MM.1S (cell line): ENCODE measurements around the gene H6PD.

Experiments
- EZH2 ChIP-seq: fragments of 300-600 bp; sonication (generic); optimal IDR thresholded peaks from 2 replicates; pipeline ENCODE3; 2017; ENCODE audit warnings: low read depth, mild to moderate bottlenecking, antibody characterized with exemption, low read length, mixed read lengths
- TF ChIP-seq, protein P1 (sequence below): fragments of 300-600 bp; sonication (generic); IDR thresholded peaks from 2 replicates; pipeline ENCODE4 v1.5.1; 2016; ENCODE audit warnings: antibody characterized with exemption, low read length, mixed read lengths

DNA sequence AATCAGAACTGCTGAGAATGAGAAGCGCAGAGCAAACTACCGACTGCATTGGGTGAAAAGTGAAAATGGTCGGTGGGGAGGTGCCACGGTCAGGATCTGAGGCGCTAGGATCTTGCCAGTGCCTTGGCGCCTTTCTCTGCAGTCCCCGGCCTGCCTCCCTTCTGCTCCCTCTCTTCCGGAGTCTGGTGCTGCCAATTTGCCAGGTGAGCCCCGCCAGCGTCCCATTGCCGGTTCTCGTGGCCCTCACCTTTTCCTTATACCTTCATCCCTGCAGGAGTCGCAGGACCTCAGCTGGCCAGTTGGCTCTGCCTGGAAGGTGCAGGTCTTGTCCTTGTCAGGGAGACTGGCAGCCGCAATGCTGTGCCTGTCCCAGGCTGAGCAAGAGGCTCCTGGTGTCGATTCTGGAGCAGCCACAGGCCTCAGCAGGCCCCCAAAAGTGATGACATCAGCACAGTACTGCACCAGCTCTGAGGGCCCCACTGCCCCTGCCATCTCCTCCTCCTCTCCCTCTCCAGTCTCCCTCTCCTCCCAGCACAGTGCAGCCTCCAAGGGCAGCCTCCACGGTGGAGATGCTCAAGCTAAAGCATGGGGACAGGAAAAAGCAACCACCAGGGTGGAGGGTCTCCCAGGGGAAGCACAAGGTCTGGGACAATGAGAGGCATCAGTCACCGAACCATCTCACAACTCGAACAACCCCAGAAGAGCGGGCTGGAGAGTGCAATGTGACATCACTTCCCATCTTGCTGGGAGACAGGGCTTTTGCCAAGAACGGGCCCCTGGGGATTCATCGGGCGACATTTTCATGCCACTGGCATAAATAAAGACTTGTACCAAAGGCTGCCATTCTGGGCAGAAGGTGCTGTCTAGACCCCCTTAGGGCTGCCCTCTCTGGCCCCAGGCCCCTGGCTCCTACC lies 37.1 kb upstream of the H6PD start:
- TF ChIP-seq, protein P1, sequence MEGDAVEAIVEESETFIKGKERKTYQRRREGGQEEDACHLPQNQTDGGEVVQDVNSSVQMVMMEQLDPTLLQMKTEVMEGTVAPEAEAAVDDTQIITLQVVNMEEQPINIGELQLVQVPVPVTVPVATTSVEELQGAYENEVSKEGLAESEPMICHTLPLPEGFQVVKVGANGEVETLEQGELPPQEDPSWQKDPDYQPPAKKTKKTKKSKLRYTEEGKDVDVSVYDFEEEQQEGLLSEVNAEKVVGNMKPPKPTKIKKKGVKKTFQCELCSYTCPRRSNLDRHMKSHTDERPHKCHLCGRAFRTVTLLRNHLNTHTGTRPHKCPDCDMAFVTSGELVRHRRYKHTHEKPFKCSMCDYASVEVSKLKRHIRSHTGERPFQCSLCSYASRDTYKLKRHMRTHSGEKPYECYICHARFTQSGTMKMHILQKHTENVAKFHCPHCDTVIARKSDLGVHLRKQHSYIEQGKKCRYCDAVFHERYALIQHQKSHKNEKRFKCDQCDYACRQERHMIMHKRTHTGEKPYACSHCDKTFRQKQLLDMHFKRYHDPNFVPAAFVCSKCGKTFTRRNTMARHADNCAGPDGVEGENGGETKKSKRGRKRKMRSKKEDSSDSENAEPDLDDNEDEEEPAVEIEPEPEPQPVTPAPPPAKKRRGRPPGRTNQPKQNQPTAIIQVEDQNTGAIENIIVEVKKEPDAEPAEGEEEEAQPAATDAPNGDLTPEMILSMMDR: no peak
- no peak for TF ChIP-seq EZH2
